HG02852 (cell line): ENCODE results near the gene SYT7.

Experiments used
- ATAC-seq: cut with Tn5 transposase; IDR thresholded peaks from one replicate; pipeline ENCODE4 v1.9.1; 2021; ENCODE audit warnings: mild to moderate bottlenecking, moderate library complexity; ENCODE audit not compliant: unreplicated experiment

SYT7 gene

GRCh38 chr11:61586792-61587430, 6.0 kb upstream of the SYT7 start:
- no peak for ATAC-seq

- ATAC-seq: no peak
Observed at GRCh38 chr11:61585115-61585514, 4.2 kb upstream of the SYT7 start.

- ATAC-seq: no peak
Observed at GRCh38 chr11:61581931-61582330, 1.1 kb upstream of the SYT7 start.

GRCh38 chr11:61580271-61580888, 496 bp downstream of the SYT7 start:
- no peak for ATAC-seq

- no peak for ATAC-seq
Observed at GRCh38 chr11:61579676-61580270, 1.1 kb downstream of the SYT7 start.

- no peak for ATAC-seq
Observed at GRCh38 chr11:61578819-61579675, 1.8 kb downstream of the SYT7 start.

- no peak for ATAC-seq
Observed at GRCh38 chr11:61577383-61578118, 3.3 kb downstream of the SYT7 start.

GRCh38 chr11:61575886-61576861, 4.7 kb downstream of the SYT7 start:
- no peak for ATAC-seq

GRCh38 chr11:61574611-61575010, 6.3 kb downstream of the SYT7 start:
- no peak for ATAC-seq

GRCh38 chr11:61572913-61573312, 8.0 kb downstream of the SYT7 start:
- no peak for ATAC-seq

GRCh38 chr11:61571869-61572268, 9.0 kb downstream of the SYT7 start:
- no peak for ATAC-seq

- no peak for ATAC-seq
Observed at GRCh38 chr11:61571337-61571736, 9.5 kb downstream of the SYT7 start.

GRCh38 chr11:61569701-61570100, 11.2 kb downstream of the SYT7 start:
- no peak for ATAC-seq

GRCh38 chr11:61569018-61569417, 11.9 kb downstream of the SYT7 start:
- no peak for ATAC-seq

GRCh38 chr11:61567286-61568061, 13.4 kb downstream of the SYT7 start:
- ATAC-seq: no peak

GRCh38 chr11:61564936-61565696, 15.8 kb downstream of the SYT7 start:
- ATAC-seq: no peak

- no peak for ATAC-seq
Observed at GRCh38 chr11:61560751-61561150, 20.1 kb downstream of the SYT7 start.

- no peak for ATAC-seq
Observed at GRCh38 chr11:61556621-61557020, 24.3 kb downstream of the SYT7 start.
